SU-DHL-6 (cell line): ENCODE results near the gene HCST.

Source experiments
- CTCF ChIP-seq: fragments of 200-600 bp; sonication (generic); IDR thresholded peaks from one replicate; pipeline ENCODE4 v1.5.1; 2017; ENCODE audit warnings: antibody characterized with exemption, mild to moderate bottlenecking, low read length, moderate library complexity; ENCODE audit not compliant: insufficient read depth, poor library complexity, severe bottlenecking
- EZH2phosphoT487 ChIP-seq: fragments of 200-600 bp; sonication (generic), shearing (Covaris generic); conservative IDR thresholded peaks from 2 replicates; pipeline ENCODE4 v1.6.1; 2018; ENCODE audit warnings: mild to moderate bottlenecking, antibody characterized with exemption, low read length, moderate library complexity, mixed read lengths

DNA sequence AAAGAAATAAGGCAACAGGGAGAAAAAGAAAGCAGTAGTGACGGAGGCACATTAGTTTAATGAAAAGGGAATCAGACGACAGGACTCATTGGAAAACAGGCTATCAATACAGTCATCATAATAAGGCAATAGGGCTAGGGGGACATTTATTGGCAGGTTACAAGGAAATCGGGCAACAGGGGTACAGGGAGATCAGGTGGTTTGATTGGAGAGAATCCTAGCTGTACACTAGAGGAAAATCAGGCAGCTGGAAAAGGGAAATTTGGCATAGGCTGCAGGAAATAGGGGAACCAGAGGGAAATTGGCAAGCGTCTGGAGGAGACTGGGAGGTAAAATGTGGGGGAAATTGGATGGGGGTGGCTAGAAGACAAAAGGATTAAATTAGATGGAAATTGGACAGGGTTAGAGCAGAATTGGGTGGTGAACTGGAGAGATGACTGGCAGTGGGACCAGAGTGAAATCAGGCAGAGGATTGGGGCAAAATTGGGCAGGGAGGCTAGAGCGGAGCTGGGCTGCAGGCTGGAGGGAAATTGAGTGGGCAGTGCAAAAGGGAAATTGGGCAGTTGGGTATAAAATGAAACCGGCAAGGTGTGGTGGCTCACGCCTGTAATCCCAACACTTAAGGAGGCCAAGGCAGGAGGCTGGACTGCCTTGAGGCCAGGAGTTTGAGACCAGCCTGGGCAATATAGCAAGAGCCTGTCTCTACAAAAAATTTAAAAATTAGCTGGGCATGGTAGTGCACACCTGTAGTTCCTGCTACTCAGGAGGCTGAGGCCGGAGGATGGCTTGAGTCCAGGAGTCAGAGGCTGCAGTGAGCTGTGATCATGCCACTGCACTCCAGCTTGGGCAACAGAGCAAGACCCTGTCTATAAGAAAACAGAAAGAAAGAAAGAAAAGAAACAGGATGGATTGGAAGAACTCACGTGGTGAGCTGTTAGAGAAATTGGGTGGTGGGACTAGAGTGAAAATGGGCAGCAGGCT, 41.3 kb downstream of the HCST start:
- TF ChIP-seq CTCF (no peak), EZH2phosphoT487 (no peak)
